NCI-H69 (cell line): Measurements from ENCODE around the gene TNRC6A.
A peak's percentile ranks its signal among the peaks of the same experiment; 100 is the strongest.
"Not testable (repeated sequence)": the region's sequence is repeated elsewhere in the genome, so short reads cannot be mapped to it uniquely, and the experiment has no call there.

Experiments used
- DNase-seq: peaks from one replicate; lab custom pipeline; 2025; lab: John Stamatoyannopoulos, UW

Gene TNRC6A

DNA sequence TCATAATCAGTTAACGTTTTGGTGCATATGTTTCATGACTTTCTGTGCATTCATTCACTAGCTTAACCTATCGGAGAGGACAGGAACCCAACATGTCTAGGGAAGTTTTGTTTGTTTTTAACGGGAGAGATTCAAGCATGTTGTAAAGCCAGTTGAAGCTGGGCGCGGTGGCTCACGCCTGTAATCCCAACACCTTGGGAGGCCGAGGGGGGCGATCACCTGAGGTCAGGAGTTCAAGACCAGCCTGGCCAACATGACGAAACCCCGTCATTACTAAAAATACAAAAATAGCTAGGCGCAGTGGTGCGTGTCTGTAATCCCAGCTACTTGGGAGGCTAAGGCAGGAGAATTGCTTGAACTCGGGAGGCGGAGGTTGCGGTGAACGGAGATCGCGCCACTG lies 1.4 kb upstream of the TNRC6A start:
- DNase-seq: peak; percentile 3

DNA sequence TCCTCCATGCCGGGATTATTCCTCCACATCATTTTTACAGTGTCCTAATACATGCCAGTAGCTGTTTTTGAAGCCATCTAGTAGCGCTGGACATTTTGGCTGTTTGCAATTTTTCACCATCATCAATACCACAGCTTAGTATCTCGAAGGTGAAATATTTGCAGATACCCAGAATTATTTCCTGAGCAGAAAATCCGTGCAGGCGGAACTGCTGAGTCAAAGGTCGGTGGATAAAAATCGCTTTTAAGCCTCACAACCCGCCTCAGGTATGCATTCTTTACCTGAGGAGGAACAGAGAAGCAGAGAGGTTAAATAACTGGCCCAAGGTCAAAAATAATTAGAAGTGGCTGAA lies 584 bp upstream of the TNRC6A start:
- DNase-seq: peak; percentile 30

DNA sequence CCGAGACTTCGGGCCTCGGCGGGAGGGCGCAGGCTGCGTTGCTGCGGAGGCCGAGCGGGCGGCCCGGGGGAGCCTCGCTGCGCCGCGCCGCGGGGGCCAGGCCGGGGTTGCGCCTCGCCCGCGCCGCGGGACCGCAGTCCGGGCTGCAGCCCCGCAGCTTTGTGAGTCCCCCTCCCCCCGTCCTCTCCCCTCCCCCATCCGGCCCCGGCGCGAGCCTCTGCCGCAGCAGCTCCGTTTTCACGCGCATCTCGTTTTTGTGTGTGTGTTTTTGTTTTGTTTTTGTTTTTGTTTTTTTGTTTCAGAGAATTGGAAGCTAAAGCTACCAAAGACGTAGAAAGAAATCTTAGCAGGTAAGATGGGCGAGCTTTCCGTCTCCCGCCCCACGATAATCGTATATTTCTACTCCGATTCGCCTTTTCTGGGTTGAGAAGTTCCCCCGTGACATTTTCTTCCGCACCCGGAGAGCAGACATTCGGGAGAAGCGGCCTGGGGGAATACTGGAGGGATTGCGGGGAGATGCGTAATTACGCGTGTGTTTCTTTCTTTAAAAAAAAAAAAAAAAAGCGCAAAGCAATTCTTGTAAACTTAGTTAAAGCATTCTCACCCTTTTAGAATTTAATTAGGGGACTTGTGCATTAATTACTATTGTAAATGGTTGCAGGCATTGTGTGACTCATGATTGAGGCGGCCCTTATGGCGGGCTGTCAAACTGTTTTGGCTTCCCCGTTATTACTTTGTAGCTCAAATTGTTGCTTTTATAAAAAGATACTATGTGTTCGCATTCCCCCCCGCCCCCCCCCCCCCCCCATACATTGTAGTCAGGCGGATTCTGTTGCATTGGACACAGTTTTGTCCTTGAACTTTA lies 732 bp downstream of the TNRC6A start:
- DNase-seq: peak; percentile 78

DNA sequence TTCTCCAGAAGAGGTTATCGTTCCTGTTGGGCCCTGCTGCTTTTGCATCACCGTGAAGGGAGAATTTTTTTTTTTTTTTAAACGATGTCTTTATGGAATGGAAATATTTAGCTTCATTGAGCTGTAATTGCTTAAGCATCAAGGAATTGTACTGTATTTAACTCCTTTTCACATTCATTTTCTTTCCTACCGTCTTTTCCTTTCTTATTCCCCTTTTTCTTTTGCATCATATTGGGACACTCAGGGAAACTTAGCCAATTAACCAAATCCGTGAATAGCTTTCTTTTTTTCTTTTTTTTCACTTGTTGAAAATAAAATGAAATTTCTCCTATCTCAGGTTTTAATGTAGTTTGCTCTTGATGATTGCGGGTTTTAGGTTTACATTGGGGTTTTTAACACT lies 1.5 kb downstream of the TNRC6A start:
- DNase-seq: no peak

DNA sequence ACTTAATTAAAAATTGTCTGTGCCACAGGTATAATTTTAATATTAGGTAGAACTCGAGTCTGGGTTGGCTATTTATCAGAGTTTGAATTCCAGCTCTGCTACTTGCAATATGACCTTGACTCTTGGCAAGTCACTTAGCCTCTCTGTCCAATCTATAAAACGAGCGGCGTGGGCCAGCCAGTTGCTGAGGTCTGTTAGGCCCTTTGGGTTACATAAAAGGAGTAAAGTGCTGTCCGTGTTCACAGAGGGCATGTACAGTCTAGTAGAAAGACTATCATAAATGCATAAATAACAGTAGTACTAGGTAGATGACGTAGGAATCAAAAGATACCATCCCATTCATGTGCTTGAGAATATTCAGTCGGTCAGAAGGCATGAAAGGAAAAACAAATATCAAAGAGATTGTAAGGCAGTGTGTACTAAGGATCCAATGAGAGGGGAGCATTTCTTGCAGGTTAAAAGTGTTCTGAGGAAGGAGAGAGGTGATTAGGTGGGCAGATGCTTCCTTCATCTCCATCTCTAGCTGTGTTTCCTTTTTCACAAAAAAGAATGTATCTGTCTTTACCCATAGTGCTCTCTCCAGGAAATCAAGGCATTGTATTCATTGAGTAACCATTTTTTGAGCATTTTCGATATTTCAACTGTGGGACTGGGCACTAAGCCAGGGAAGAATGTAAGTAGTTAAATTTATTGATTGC lies 2.4 kb downstream of the TNRC6A start:
- DNase-seq: no peak

- DNase-seq: no peak
Measured at GRCh38 chr16:24734382-24734781, 4.9 kb downstream of the TNRC6A start.

DNA sequence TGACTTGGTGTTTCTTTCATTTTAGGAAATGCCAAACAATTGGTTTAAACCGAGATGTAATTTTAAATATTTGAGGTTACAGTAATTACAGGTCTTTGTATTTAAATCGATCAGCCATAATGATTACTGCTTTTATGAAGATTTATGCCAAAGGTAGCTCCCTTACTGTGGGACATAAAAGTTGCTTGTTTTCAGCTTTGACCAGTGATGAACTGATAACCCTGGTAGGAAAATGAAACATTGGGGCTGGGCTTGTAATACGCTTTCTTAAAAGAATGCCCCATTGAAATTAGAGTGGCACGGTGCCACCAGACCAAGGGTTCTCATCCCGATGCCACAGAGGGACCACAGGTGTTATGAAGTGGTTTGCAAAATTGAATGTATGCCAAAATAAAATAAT lies 7.3 kb downstream of the TNRC6A start:
- DNase-seq: peak; percentile 73

DNA sequence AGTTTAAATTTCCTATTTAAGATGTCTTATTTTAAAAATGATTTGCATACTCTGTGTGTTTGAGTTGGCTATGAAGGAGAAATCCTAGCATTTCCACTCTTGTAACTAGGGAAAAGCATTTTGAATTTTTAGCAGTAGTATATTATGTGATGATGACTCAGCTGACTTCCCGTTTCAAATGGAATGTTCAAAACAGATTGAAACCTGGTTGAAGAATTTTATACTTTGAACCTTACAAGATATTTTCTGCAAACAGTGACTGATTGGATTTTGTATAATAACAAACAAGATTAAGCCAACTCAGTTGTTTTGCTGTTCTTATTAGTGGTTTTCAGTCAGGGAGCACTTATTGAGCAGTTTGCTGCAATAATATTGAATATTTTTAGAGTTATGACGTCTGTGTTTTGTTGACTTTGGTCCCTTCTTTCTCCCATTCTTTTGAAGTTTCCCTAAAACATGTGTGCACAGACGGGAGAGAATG lies 8.0 kb downstream of the TNRC6A start:
- DNase-seq: no peak

- no peak for DNase-seq
Measured at GRCh38 chr16:24737916-24738594, 8.6 kb downstream of the TNRC6A start.

- DNase-seq: no peak
Measured at GRCh38 chr16:24738895-24739294, 9.4 kb downstream of the TNRC6A start.

- DNase-seq: no peak
Measured at GRCh38 chr16:24741862-24742261, 12.4 kb downstream of the TNRC6A start.

GRCh38 chr16:24742610-24743009 lies 13.2 kb downstream of the TNRC6A start:
- DNase-seq: not testable (repeated sequence)

- DNase-seq: no peak
Measured at GRCh38 chr16:24745391-24745790, 15.9 kb downstream of the TNRC6A start.

GRCh38 chr16:24745791-24746190 lies 16.3 kb downstream of the TNRC6A start:
- DNase-seq: no peak

GRCh38 chr16:24747441-24747840 lies 18.0 kb downstream of the TNRC6A start:
- no peak for DNase-seq

- DNase-seq: no peak
Measured at GRCh38 chr16:24748242-24748641, 18.8 kb downstream of the TNRC6A start.

DNA sequence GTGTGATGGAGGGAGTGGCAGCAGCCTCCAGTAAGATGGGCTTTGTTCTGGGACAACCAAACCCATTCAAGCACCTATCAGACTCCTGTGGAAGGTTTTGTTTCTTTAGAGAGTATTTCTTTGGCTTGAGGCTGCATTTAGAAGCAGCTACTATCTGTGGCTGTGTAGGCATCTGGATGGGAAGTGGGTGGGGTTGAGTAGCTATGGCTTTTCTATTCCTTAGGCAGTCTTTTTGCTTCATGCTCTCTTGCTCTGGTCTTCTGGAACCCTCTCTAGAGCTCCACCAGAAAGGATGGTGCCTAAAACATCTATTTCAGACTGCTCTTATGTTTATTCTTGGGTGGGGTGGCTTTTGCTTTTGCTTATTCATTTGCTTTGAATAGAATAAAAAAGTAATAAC lies 19.9 kb downstream of the TNRC6A start:
- no peak for DNase-seq

DNA sequence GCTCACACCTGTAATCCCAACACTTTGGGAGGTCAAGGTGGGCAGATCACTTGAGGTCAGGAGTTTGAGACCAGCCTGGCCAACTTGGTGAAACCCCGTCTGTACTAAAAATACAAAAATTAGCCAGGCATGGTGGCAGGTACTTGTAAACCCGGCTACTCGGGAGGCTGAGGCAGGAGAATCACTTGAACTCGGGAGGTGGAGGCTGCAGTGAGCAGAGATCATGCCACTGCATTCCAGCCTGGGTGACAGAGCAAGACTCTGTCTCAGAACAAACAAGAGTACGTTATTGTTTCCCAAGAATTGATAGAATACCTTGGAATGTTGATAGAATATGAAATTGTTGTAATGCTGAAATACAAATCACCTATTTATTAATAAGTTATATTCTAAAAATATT lies 20.4 kb downstream of the TNRC6A start:
- not testable (repeated sequence) for DNase-seq

- no peak for DNase-seq
Measured at GRCh38 chr16:24753000-24753399, 23.5 kb downstream of the TNRC6A start.

DNA sequence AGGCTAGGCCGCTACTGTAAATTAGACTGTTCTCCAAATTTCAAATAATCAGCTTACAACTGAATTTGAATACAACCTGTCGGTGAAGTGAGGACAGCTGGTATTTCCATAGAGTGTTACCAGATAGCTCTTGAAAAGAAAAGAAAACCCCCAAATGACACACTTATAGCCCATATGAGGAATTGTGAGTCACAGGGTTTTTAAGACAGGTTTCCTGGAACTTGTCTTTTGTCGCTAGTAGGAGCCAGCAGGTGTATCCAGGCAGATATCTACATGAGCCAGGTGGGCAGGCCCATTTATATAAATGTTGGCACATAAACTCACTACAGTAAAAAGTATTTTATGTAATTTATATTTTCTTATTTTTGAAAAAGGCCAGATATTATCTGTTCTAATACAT lies 24.0 kb downstream of the TNRC6A start:
- DNase-seq: no peak

- DNase-seq: no peak
Measured at GRCh38 chr16:24754543-24754942, 25.1 kb downstream of the TNRC6A start.

DNA sequence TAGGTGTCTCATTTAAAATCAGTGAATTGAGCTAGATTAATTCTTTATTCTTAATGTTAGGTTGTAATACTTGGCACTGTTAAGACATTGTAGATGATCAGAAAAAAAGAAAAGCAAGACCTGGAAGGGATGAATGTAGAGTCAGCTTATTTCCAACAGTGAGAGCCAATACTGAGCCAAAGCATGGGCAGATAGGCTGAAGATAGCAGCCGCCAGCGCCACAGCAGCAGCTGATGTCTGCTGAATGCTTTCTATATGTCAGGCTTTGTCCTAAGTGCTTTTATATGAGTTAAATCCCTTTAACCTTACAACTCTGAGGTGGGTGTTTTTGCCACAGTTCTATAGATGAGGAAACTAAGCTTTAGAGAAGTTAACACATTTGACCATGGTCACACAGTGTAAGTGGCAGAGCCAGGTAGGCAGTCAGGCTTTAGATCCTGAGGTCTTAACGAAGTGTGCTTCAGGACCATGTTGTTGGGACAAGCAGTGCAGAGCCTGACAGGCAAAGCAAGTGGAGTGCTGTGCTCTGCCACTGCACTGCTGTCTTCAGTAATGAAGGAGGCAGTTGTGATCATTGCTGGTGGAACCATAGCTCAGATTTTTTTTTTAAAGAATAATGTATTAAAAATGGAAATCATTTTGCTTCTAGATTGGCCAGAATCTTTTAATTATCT lies 25.9 kb downstream of the TNRC6A start:
- no peak for DNase-seq
